Measurements from ENCODE around the gene SLC37A3. TPM values are rescaled to one million over a fixed set of nuclear protein-coding genes. Genes with fewer than 3 reads are reported as not detected.
A peak's percentile ranks its signal among the peaks of the same experiment; 100 is the strongest.
"Not testable (repeated sequence)": the region's sequence is repeated elsewhere in the genome, so short reads cannot be mapped to it uniquely, and the experiment has no call there.

Gene SLC37A3
- total RNA-seq, 2 experiments from 2014 or later, result 47.5 to 55.5 TPM

- Mint-ChIP-seq H3K36me3 (ENCODE audit: low read depth) (peaks cover 6% of the 10 kb centered on the region), H3K27ac (no peak overlapping the region), H3K4me3 (no peak overlapping the region), H3K9me3 (ENCODE audit: low read depth) (peaks cover 4% of the 10 kb centered on the region), H3K4me1 (peaks cover 10% of the 10 kb centered on the region), H3K27me3 (no peaks in the 10 kb centered on the region)
- ATAC-seq (no peak), DNase-seq (no peak)
- intact Hi-C loops (cut with DNase I, micrococcal nuclease), result no loop called here
- POLR2A ChIA-PET, result no interaction called here
- CTCF ChIA-PET, result interaction anchor here (0.7 kb wide), 1 partner anchor 53 kb away, joined by 3 read pairs; no protein-coding TSS in a partner anchor
Measured at GRCh38 chr7:140312141-140312846, 86.0 kb downstream of the SLC37A3 start.

- CTCF ChIA-PET; H3K27me3 Mint-ChIP-seq; intact Hi-C loops (cut with DNase I, micrococcal nuclease); ATAC-seq; H3K27ac Mint-ChIP-seq; DNase-seq; H3K9me3 Mint-ChIP-seq (ENCODE audit: low read depth); H3K4me1 Mint-ChIP-seq; H3K36me3 Mint-ChIP-seq (ENCODE audit: low read depth); H3K4me3 Mint-ChIP-seq; POLR2A ChIA-PET: not testable (repeated sequence)
Measured at GRCh38 chr7:140311128-140311527, 87.2 kb downstream of the SLC37A3 start.

- POLR2A ChIA-PET, result no interaction called here
- intact Hi-C loops (cut with DNase I, micrococcal nuclease), result no loop called here
- no peaks in the 10 kb centered on the region for H3K4me1 Mint-ChIP-seq
- H3K27me3 Mint-ChIP-seq, result no peaks in the 10 kb centered on the region
- ATAC-seq (no peak), DNase-seq (no peak)
- peaks cover 4% of the 10 kb centered on the region for H3K9me3 Mint-ChIP-seq (ENCODE audit: low read depth)
- H3K27ac Mint-ChIP-seq, result no peak overlapping the region
- CTCF ChIA-PET, result no interaction called here
- peaks cover 6% of the 10 kb centered on the region for H3K36me3 Mint-ChIP-seq (ENCODE audit: low read depth)
- no peak overlapping the region for H3K4me3 Mint-ChIP-seq
Measured at GRCh38 chr7:140310337-140311002, 87.9 kb downstream of the SLC37A3 start.

GRCh38 chr7:140308060-140308459, 90.3 kb downstream of the SLC37A3 start:
- Mint-ChIP-seq H3K27me3 (no peaks in the 10 kb centered on the region), H3K4me3 (no peak overlapping the region), H3K4me1 (peaks cover 16% of the 10 kb centered on the region), H3K27ac (no peak overlapping the region), H3K36me3 (ENCODE audit: low read depth) (peaks cover 6% of the 10 kb centered on the region), H3K9me3 (ENCODE audit: low read depth) (peaks cover 4% of the 10 kb centered on the region)
- no peak for ATAC-seq
- ChIA-PET CTCF (interaction anchor here (0.8 to 1.2 kb wide), 2 partner anchors 137 to 265 kb away, joined by 4 read pairs; no protein-coding TSS in a partner anchor), POLR2A (interaction anchor here (0.7 kb wide), 1 partner anchor 46 kb away, joined by 3 read pairs; no protein-coding TSS in a partner anchor)
- intact Hi-C loops (cut with DNase I, micrococcal nuclease), result loop anchor here (10.0 kb wide), 4 partner anchors 243 to 693 kb away; partner anchors contain the start of gene PARP12 (in 1 of the 2)
- DNase-seq, result no peak

- intact Hi-C loops (cut with DNase I, micrococcal nuclease), result loop anchor here (1.0 to 10.0 kb wide), 6 partner anchors 73 to 689 kb away; partner anchors contain the start of gene PARP12 (in 1 of the 2)
- Mint-ChIP-seq H3K36me3 (ENCODE audit: low read depth) (no peaks in the 10 kb centered on the region), H3K4me3 (no peak overlapping the region), H3K9me3 (ENCODE audit: low read depth) (no peaks in the 10 kb centered on the region), H3K27me3 (no peaks in the 10 kb centered on the region), H3K27ac (peak overlapping the region; percentile 83), H3K4me1 (peaks cover 16% of the 10 kb centered on the region)
- ATAC-seq, result peak; percentile 95
- CTCF ChIA-PET, result interaction anchor here (0.6 to 2.8 kb wide), 14 partner anchors 9 to 763 kb away, joined by 3 to 7 read pairs (median 3); no protein-coding TSS in a partner anchor
- peak; percentile 56 for DNase-seq
- POLR2A ChIA-PET, result no interaction called here
Measured at GRCh38 chr7:140304191-140304799, 94.0 kb downstream of the SLC37A3 start.

GRCh38 chr7:140300243-140301136, 97.8 kb downstream of the SLC37A3 start:
- Mint-ChIP-seq H3K9me3 (ENCODE audit: low read depth) (no peaks in the 10 kb centered on the region), H3K36me3 (ENCODE audit: low read depth) (no peaks in the 10 kb centered on the region), H3K27me3 (no peaks in the 10 kb centered on the region), H3K4me3 (no peak overlapping the region), H3K4me1 (peaks cover 16% of the 10 kb centered on the region), H3K27ac (no peak overlapping the region)
- no peak for DNase-seq
- intact Hi-C loops (cut with DNase I, micrococcal nuclease), result loop anchor here (10.0 kb wide), 4 partner anchors 236 to 686 kb away; partner anchors contain the start of gene PARP12 (in 1 of the 2)
- CTCF ChIA-PET, result no interaction called here
- POLR2A ChIA-PET, result no interaction called here
- ATAC-seq, result no peak

GRCh38 chr7:140298213-140298612, 100.1 kb downstream of the SLC37A3 start:
- POLR2A ChIA-PET, result no interaction called here

GRCh38 chr7:140297192-140297591, 101.1 kb downstream of the SLC37A3 start:
- Mint-ChIP-seq H3K36me3 (ENCODE audit: low read depth) (no peaks in the 10 kb centered on the region), H3K27ac (no peak overlapping the region), H3K9me3 (ENCODE audit: low read depth) (no peaks in the 10 kb centered on the region), H3K27me3 (no peaks in the 10 kb centered on the region), H3K4me3 (no peak overlapping the region), H3K4me1 (no peaks in the 10 kb centered on the region)
- CTCF ChIA-PET, result interaction anchor here (0.8 to 1.2 kb wide), 2 partner anchors 13 to 613 kb away, joined by 3 read pairs; no protein-coding TSS in a partner anchor
- no peak for DNase-seq
- intact Hi-C loops (cut with DNase I, micrococcal nuclease), result no loop called here
- POLR2A ChIA-PET, result no interaction called here
- ATAC-seq, result no peak

More at GRCh38 chr7:140298213-140298612, 100.1 kb downstream of the SLC37A3 start:
- no peak overlapping the region for H3K27ac Mint-ChIP-seq
- no peak for DNase-seq
- H3K9me3 Mint-ChIP-seq (ENCODE audit: low read depth), result no peaks in the 10 kb centered on the region
- H3K4me1 Mint-ChIP-seq, result no peaks in the 10 kb centered on the region
- no peaks in the 10 kb centered on the region for H3K36me3 Mint-ChIP-seq (ENCODE audit: low read depth)
- no peaks in the 10 kb centered on the region for H3K27me3 Mint-ChIP-seq
- intact Hi-C loops (cut with DNase I, micrococcal nuclease), result no loop called here
- no peak for ATAC-seq
- CTCF ChIA-PET, result no interaction called here
- no peak overlapping the region for H3K4me3 Mint-ChIP-seq

GRCh38 chr7:140295224-140295738, 103.0 kb downstream of the SLC37A3 start:
- no peak for DNase-seq
- H3K36me3 Mint-ChIP-seq (ENCODE audit: low read depth), result no peaks in the 10 kb centered on the region
- no peak overlapping the region for H3K27ac Mint-ChIP-seq
- H3K27me3 Mint-ChIP-seq, result no peaks in the 10 kb centered on the region
- H3K4me1 Mint-ChIP-seq, result no peaks in the 10 kb centered on the region
- POLR2A ChIA-PET, result no interaction called here
- no peak for ATAC-seq
- H3K9me3 Mint-ChIP-seq (ENCODE audit: low read depth), result no peaks in the 10 kb centered on the region
- intact Hi-C loops (cut with DNase I, micrococcal nuclease), result no loop called here
- H3K4me3 Mint-ChIP-seq, result no peak overlapping the region
- CTCF ChIA-PET, result interaction anchor here (0.7 to 1.3 kb wide), 3 partner anchors 9 to 587 kb away, joined by 3 to 6 read pairs (median 4); no protein-coding TSS in a partner anchor

GRCh38 chr7:140294454-140294853, 103.9 kb downstream of the SLC37A3 start:
- ChIA-PET CTCF (interaction anchor here (1.1 to 1.4 kb wide), 2 partner anchors 14 to 52 kb away, joined by 3 to 4 read pairs; no protein-coding TSS in a partner anchor), POLR2A (no interaction called here)
- Mint-ChIP-seq H3K36me3 (ENCODE audit: low read depth) (no peaks in the 10 kb centered on the region), H3K9me3 (ENCODE audit: low read depth) (no peaks in the 10 kb centered on the region), H3K27ac (no peak overlapping the region), H3K27me3 (no peaks in the 10 kb centered on the region), H3K4me3 (no peak overlapping the region), H3K4me1 (no peaks in the 10 kb centered on the region)
- intact Hi-C loops (cut with DNase I, micrococcal nuclease), result no loop called here
- no peak for DNase-seq
- no peak for ATAC-seq

GRCh38 chr7:140292438-140292837, 105.9 kb downstream of the SLC37A3 start:
- no peak for DNase-seq
- CTCF ChIA-PET, result no interaction called here
- POLR2A ChIA-PET, result no interaction called here
- H3K9me3 Mint-ChIP-seq (ENCODE audit: low read depth), result no peaks in the 10 kb centered on the region
- H3K4me3 Mint-ChIP-seq, result no peak overlapping the region
- H3K4me1 Mint-ChIP-seq, result no peaks in the 10 kb centered on the region
- intact Hi-C loops (cut with DNase I, micrococcal nuclease), result no loop called here
- no peaks in the 10 kb centered on the region for H3K36me3 Mint-ChIP-seq (ENCODE audit: low read depth)
- no peak for ATAC-seq
- no peaks in the 10 kb centered on the region for H3K27me3 Mint-ChIP-seq
- H3K27ac Mint-ChIP-seq, result no peak overlapping the region
